GM12875 (cell line): ENCODE results near the gene TMEM143.
"Not testable (repeated sequence)": the region's sequence is repeated elsewhere in the genome, so short reads cannot be mapped to it uniquely, and the experiment has no call there.

ENCODE experiments used
- H3K4me3 ChIP-seq: one replicate; pipeline ENCODE4 v1.5.1; 2011; ENCODE audit warnings: low read depth, low read length, control low read depth
- TF ChIP-seq, protein P1 (sequence below): IDR thresholded peaks from 2 replicates; pipeline ENCODE4 v1.5.1; 2011; ENCODE audit warnings: low read depth, mild to moderate bottlenecking, control low read depth, inconsistent platforms, low read length, moderate library complexity, borderline replicate concordance; ENCODE audit not compliant: insufficient read depth

Gene TMEM143

GRCh38 chr19:48315712-48316111 lies 48.0 kb downstream of the TMEM143 start:
- H3K4me3 ChIP-seq, result no peak overlapping the region
- TF ChIP-seq, protein P1, sequence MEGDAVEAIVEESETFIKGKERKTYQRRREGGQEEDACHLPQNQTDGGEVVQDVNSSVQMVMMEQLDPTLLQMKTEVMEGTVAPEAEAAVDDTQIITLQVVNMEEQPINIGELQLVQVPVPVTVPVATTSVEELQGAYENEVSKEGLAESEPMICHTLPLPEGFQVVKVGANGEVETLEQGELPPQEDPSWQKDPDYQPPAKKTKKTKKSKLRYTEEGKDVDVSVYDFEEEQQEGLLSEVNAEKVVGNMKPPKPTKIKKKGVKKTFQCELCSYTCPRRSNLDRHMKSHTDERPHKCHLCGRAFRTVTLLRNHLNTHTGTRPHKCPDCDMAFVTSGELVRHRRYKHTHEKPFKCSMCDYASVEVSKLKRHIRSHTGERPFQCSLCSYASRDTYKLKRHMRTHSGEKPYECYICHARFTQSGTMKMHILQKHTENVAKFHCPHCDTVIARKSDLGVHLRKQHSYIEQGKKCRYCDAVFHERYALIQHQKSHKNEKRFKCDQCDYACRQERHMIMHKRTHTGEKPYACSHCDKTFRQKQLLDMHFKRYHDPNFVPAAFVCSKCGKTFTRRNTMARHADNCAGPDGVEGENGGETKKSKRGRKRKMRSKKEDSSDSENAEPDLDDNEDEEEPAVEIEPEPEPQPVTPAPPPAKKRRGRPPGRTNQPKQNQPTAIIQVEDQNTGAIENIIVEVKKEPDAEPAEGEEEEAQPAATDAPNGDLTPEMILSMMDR, result no peak

- no peak overlapping the region for H3K4me3 ChIP-seq
- TF ChIP-seq, protein P1, result no peak
Observed at GRCh38 chr19:48311384-48311783, 52.4 kb downstream of the TMEM143 start.

DNA sequence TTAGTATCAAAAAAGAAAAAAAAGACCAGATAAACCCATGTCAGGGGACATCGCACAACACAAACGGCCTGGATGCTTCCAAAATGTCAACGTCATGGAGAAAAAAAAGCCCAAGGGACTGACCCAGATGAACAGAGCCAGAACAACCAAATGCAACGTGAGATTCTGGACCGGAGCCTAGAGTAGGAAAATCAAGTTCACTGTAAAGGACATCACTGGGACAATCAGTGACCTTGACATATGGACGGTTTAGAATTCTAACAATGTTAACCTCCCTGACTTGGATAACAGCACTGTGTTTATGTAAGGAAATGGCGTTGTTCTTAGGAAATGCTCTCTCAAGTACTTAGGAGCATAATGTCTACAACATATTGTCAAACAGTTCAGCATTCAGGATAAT lies 53.5 kb downstream of the TMEM143 start:
- no peak overlapping the region for H3K4me3 ChIP-seq
- TF ChIP-seq, protein P1, result no peak

DNA sequence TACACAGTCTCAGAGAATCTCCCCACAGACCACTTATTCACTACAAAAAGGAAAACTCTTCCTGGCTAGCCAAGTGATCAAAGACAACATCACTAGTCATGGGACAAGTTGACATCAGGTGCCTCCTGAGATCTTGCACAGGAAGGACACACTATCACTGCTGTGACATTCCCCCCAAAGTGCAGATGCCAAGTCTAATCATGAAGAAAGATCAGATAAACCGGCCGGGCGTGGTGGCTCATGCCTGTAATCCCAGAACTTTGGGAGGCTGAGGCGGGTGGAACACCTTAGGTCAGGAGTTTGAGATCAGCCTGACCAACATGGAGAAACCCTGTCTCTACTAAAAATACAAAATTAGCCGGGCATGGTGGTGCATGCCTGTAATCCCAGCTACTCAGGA lies 54.0 kb downstream of the TMEM143 start:
- not testable (repeated sequence) for H3K4me3 ChIP-seq

DNA sequence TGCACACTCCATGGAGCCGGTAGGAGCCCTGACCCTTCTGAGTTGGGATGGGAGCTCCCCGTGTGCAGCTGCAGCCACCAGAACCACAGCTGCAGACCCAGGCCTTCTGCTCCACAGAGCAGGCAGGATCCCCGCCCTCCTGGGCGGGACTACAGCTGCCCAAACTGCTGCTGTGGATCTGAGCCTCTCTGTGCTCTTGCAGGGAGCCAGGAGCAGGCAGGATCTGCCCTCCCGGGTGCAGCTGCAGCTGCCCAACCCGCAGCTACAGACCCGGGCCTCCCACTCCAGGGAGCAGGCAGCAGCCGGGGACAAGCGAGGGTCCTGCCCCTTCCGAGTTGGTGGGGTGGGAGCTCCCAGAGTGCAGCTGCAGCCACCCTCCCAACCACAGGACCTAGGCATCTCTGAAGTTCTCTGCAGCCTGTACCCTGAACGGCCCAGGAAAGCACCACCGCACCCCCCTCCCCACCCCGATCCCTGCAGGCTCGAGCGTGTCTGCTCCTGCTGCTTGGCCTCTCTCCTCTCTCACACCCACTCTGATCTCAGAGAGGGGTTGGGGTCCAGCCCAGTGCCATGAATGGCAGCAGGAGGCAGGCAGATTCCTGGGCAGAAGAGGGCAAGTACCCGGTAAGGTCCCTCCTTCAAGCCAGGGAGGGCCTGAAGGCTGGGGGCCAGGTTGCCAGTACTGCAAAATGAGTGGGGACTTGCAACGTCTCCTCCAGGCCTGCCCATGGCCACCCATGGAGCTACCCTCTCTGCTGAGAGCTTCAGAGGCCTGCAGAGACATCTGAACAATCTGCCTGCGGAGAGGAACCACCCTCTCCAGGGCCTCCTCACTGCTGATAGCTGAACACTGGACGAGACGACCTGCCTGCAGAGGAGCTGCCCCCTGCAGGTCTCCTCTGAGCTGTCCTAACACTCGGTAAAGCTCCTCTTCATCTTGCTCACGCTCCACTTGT lies 54.8 kb downstream of the TMEM143 start:
- TF ChIP-seq, protein P1, result peak; percentile 33; the same call in 1 of the 2 replicates
- H3K4me3 ChIP-seq, result no peak overlapping the region

GRCh38 chr19:48303866-48304265 lies 59.9 kb downstream of the TMEM143 start:
- H3K4me3 ChIP-seq, result no peak overlapping the region
- TF ChIP-seq, protein P1, result no peak

DNA sequence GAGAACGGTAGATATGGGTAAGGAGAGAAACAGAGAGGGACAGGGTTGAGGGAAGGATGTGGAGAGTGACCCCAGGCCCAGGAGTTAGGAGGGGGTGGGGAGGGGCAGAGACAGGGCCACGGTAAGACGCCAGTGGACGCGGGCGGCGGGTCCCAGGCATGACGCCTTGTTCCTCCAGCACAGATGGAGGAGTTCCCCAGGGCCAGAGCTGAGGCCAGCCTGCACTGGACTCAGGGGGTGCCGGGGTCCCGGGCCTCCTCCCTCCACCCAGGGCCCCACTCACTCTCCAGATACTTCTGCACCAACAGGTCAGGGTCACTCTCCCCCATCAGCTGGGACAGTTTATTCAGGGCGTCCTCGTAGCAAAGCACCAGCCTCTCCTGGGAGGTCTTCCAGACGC lies 60.4 kb downstream of the TMEM143 start:
- TF ChIP-seq, protein P1, result no peak
- no peak overlapping the region for H3K4me3 ChIP-seq

DNA sequence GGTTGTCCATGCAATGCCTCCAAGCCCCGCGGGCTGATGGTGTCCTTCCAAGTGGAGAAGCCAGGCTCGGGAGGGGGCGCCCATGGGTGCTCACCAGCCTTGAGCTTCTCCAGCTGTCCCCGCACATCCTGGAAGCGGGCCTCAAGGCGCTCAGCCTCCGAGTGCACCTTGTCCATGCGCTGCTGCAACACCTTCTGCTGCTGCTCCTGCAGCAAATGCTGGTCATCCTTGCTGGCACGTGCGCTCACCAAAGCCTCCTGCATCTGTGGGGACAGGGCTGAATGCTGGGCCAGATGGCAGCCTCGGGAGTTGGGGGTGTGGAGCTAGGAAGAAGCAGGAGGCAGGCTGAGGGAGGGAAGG lies 61.2 kb downstream of the TMEM143 start:
- TF ChIP-seq, protein P1, result no peak
- no peak overlapping the region for H3K4me3 ChIP-seq
